ENCODE results near the gene COL2A1.

COL2A1 gene

DNA sequence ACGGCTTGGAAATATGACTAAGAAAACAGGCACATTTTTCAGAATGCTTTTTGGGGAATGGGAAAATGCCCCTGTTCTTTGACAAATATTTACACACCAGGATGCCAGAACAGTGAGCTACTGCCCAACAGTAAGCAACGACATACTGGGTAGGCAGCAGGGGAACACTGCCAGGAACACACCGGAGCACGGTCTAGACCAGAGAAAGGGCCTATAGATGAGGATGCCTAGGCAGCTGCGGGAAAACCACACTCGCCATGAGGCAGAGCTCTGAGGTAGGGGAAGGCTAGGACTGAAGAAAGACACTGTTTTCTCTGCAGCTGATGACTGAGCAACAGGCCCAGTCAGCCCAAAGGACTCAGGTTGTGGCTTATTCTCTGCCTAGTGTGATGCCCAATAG, 45.9 kb upstream of the COL2A1 start:
- H2AFZ ChIP-seq (ENCODE audit: low read depth, low read length), result no peak overlapping the region
- no peak overlapping the region for H3K4me3 ChIP-seq (ENCODE audit: low read length)
- H3K9ac ChIP-seq (ENCODE audit: low read length), result no peak overlapping the region
- no peaks in the 10 kb centered on the region for H3K27me3 ChIP-seq (ENCODE audit: low read depth, low read length)
- H3K36me3 ChIP-seq (replicated peaks; ENCODE audit: low read depth, low read length), result peaks cover 30% of the 10 kb centered on the region
- H3K4me1 ChIP-seq (ENCODE audit: low read length), result no peaks in the 10 kb centered on the region
- H4K20me1 ChIP-seq (ENCODE audit: insufficient read depth, low read length), result no peaks in the 10 kb centered on the region
- no peaks in the 10 kb centered on the region for H3K79me2 ChIP-seq (ENCODE audit: low read length)
- H3K9me3 ChIP-seq (ENCODE audit: insufficient read depth, low read length), result no peaks in the 10 kb centered on the region
- H3K4me2 ChIP-seq (ENCODE audit: low read length), result no peak overlapping the region
- TF ChIP-seq CTCF (IDR thresholded peaks at IDR 0.05; ENCODE audit: low read depth, low read length) (no peak), EZH2phosphoT487 (IDR thresholded peaks at IDR 0.05; ENCODE audit: low read depth) (no peak)
- H3K27ac ChIP-seq (ENCODE audit: low read length), result no peak overlapping the region

- H3K9me3 ChIP-seq (ENCODE audit: insufficient read depth, low read length), result no peaks in the 10 kb centered on the region
- no peak overlapping the region for H3K4me3 ChIP-seq (ENCODE audit: low read length)
- H3K27me3 ChIP-seq (ENCODE audit: low read depth, low read length), result no peaks in the 10 kb centered on the region
- H4K20me1 ChIP-seq (ENCODE audit: insufficient read depth, low read length), result no peaks in the 10 kb centered on the region
- H3K4me2 ChIP-seq (ENCODE audit: low read length), result no peak overlapping the region
- H3K36me3 ChIP-seq (replicated peaks; ENCODE audit: low read depth, low read length), result peaks cover 40% of the 10 kb centered on the region
- TF ChIP-seq EZH2phosphoT487 (IDR thresholded peaks at IDR 0.05; ENCODE audit: low read depth) (no peak), CTCF (IDR thresholded peaks at IDR 0.05; ENCODE audit: low read depth, low read length) (no peak)
- H2AFZ ChIP-seq (ENCODE audit: low read depth, low read length), result no peak overlapping the region
- no peak overlapping the region for H3K27ac ChIP-seq (ENCODE audit: low read length)
- H3K79me2 ChIP-seq (ENCODE audit: low read length), result no peaks in the 10 kb centered on the region
- H3K4me1 ChIP-seq (ENCODE audit: low read length), result no peaks in the 10 kb centered on the region
- no peak overlapping the region for H3K9ac ChIP-seq (ENCODE audit: low read length)
Measured at GRCh38 chr12:48045965-48046518, 41.8 kb upstream of the COL2A1 start.

- Histone ChIP-seq H3K79me2 (ENCODE audit: low read length) (no peaks in the 10 kb centered on the region), H3K9ac (ENCODE audit: low read length) (no peak overlapping the region), H3K27ac (ENCODE audit: low read length) (no peak overlapping the region), H3K4me3 (ENCODE audit: low read length) (no peak overlapping the region), H3K4me2 (ENCODE audit: low read length) (no peak overlapping the region), H3K4me1 (ENCODE audit: low read length) (no peaks in the 10 kb centered on the region), H3K9me3 (ENCODE audit: insufficient read depth, low read length) (no peaks in the 10 kb centered on the region), H2AFZ (ENCODE audit: low read depth, low read length) (no peak overlapping the region), H3K27me3 (ENCODE audit: low read depth, low read length) (no peaks in the 10 kb centered on the region), H3K36me3 (replicated peaks; ENCODE audit: low read depth, low read length) (peaks cover 40% of the 10 kb centered on the region), H4K20me1 (ENCODE audit: insufficient read depth, low read length) (no peaks in the 10 kb centered on the region)
- TF ChIP-seq EZH2phosphoT487 (IDR thresholded peaks at IDR 0.05; ENCODE audit: low read depth) (no peak), CTCF (IDR thresholded peaks at IDR 0.05; ENCODE audit: low read depth, low read length) (no peak)
Measured at GRCh38 chr12:48045061-48045846, 41.0 kb upstream of the COL2A1 start.

- Histone ChIP-seq H3K4me1 (ENCODE audit: low read length) (0 out of 2 replicates have a peak, but pooled peaks cover 5% of the 10 kb centered on the region), H3K9ac (ENCODE audit: low read length) (no peak overlapping the region), H4K20me1 (ENCODE audit: insufficient read depth, low read length) (no peaks in the 10 kb centered on the region), H3K36me3 (replicated peaks; ENCODE audit: low read depth, low read length) (peaks cover 34% of the 10 kb centered on the region), H3K79me2 (ENCODE audit: low read length) (no peaks in the 10 kb centered on the region), H2AFZ (ENCODE audit: low read depth, low read length) (no peak overlapping the region), H3K27me3 (ENCODE audit: low read depth, low read length) (no peaks in the 10 kb centered on the region), H3K9me3 (ENCODE audit: insufficient read depth, low read length) (no peaks in the 10 kb centered on the region), H3K27ac (ENCODE audit: low read length) (no peak overlapping the region), H3K4me2 (ENCODE audit: low read length) (no peak overlapping the region), H3K4me3 (ENCODE audit: low read length) (no peak overlapping the region)
- TF ChIP-seq CTCF (IDR thresholded peaks at IDR 0.05; ENCODE audit: low read depth, low read length) (no peak), EZH2phosphoT487 (IDR thresholded peaks at IDR 0.05; ENCODE audit: low read depth) (no peak)
Measured at GRCh38 chr12:48044396-48044795, 40.1 kb upstream of the COL2A1 start.
